Measurements from ENCODE around the gene ELAVL1. TPM values are rescaled to one million over a fixed set of nuclear protein-coding genes. Genes with fewer than 3 reads are reported as not detected.

Gene ELAVL1
- total and polyA plus RNA-seq, 9 of the 15 experiments (the other 6 are each of a cell fraction or from before 2014, with no cell fraction given), result 4.3 to 172 (median 69.2) TPM

- TF ChIP-seq E2F8 (IDR thresholded peaks at IDR 0.05; ENCODE audit: low read depth, partially characterized antibody), result peak; percentile 25
- TF ChIP-seq, protein P1, sequence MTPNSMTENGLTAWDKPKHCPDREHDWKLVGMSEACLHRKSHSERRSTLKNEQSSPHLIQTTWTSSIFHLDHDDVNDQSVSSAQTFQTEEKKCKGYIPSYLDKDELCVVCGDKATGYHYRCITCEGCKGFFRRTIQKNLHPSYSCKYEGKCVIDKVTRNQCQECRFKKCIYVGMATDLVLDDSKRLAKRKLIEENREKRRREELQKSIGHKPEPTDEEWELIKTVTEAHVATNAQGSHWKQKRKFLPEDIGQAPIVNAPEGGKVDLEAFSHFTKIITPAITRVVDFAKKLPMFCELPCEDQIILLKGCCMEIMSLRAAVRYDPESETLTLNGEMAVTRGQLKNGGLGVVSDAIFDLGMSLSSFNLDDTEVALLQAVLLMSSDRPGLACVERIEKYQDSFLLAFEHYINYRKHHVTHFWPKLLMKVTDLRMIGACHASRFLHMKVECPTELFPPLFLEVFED (CRISPR knock-in tag; conservative IDR thresholded peaks at IDR 0.05), result no peak
- peak; percentile 47; the same call in 1 of the 2 replicates for TF ChIP-seq MYC (IDR thresholded peaks at IDR 0.05; ENCODE audit: low read depth, low read length)
- no peak for TF ChIP-seq MYC (CRISPR knock-in tag; IDR thresholded peaks at IDR 0.05; ENCODE audit: borderline replicate concordance, low read depth)
- TF ChIP-seq MNT (conservative IDR thresholded peaks at IDR 0.05), result peak in 1 of 2 experiments; percentile 40; a peak in 2 of 4 replicates
- TF ChIP-seq ZNF354B (CRISPR knock-in tag; IDR thresholded peaks at IDR 0.05), result no peak
- TF ChIP-seq CBX2 (IDR thresholded peaks at IDR 0.05; ENCODE audit: insufficient read depth, low read length, poor library complexity, severe bottlenecking), result no peak
- TF ChIP-seq XRCC5 (IDR thresholded peaks at IDR 0.05; ENCODE audit: low read depth, low read length), result no peak
- TF ChIP-seq SMAD4 (CRISPR knock-in tag; conservative IDR thresholded peaks at IDR 0.05), result 0 out of 2 replicates have a peak, but pooled peaks have one; percentile 16
- TF ChIP-seq THRA (IDR thresholded peaks at IDR 0.05), result no peak
- no peak for TF ChIP-seq STAT6 (CRISPR knock-in tag; IDR thresholded peaks at IDR 0.05)
- no peak for TF ChIP-seq COPS2 (conservative IDR thresholded peaks at IDR 0.05)
- no peak for TF ChIP-seq ZFX (CRISPR knock-in tag; IDR thresholded peaks at IDR 0.05)
- TF ChIP-seq PTRF (tag; IDR thresholded peaks at IDR 0.05), result no peak
These were observed 10.3 kb downstream of the ELAVL1 start (continued) for GRCh38 chr19:7994928-7995809.
